GM11168 (cell line): ENCODE data around the gene CHRD.

Experiments used
- in situ Hi-C: fragments of 300-500 bp; cut with MboI; formaldehyde crosslinking; loops from one replicate; pipeline ENCODE4 v1.12.0; 2022; ENCODE audit warnings: low sequenced_read_pairs; ENCODE audit not compliant: unreplicated experiment

The CHRD gene

DNA sequence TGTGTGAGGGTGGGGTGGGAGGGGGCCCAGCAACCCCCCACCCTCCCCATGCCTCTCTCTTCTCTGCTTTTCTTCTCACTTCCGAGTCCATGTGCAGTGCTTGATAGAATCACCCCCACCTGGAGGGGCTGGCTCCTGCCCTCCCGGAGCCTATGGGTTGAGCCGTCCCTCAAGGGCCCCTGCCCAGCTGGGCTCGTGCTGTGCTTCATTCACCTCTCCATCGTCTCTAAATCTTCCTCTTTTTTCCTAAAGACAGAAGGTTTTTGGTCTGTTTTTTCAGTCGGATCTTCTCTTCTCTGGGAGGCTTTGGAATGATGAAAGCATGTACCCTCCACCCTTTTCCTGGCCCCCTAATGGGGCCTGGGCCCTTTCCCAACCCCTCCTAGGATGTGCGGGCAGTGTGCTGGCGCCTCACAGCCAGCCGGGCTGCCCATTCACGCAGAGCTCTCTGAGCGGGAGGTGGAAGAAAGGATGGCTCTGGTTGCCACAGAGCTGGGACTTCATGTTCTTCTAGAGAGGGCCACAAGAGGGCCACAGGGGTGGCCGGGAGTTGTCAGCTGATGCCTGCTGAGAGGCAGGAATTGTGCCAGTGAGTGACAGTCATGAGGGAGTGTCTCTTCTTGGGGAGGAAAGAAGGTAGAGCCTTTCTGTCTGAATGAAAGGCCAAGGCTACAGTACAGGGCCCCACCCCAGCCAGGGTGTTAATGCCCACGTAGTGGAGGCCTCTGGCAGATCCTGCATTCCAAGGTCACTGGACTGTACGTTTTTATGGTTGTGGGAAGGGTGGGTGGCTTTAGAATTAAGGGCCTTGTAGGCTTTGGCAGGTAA, 34.3 kb upstream of the CHRD start:
- in situ Hi-C loops = no loop called here

DNA sequence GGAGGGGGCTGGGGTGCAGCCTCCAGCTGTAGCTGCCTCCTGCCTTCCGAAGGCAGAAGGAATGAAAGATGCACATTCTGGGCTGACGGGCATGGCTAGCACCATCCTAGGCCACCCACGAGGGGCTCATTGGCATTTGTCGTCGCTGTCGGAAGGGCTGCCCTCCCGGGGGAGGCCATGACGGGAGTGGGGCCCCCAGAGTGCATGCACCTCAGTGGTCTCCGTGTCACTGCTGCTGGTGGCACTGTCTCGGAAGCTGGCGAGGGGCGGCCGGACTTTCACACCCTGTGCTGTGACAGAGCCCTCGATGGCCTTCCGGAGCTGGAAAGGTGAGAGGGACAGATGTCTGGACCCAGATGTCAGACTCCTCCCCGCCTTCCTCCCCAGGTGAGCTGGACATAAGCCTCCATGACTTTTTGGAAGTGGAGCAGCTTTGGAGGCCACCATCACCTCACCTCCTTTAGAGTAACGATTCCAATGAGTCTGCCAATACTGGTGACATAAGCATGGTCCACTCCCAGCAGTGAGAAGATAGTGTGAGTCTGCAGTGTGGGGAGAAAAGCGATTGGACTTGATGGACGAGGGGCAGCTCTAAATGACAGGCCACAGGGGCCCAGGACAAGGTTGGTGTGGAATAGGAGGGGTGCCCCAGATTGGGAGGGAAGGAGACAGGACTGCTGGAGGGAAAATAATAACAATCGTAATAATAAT, 33.2 kb upstream of the CHRD start:
- in situ Hi-C loops = no loop called here

DNA sequence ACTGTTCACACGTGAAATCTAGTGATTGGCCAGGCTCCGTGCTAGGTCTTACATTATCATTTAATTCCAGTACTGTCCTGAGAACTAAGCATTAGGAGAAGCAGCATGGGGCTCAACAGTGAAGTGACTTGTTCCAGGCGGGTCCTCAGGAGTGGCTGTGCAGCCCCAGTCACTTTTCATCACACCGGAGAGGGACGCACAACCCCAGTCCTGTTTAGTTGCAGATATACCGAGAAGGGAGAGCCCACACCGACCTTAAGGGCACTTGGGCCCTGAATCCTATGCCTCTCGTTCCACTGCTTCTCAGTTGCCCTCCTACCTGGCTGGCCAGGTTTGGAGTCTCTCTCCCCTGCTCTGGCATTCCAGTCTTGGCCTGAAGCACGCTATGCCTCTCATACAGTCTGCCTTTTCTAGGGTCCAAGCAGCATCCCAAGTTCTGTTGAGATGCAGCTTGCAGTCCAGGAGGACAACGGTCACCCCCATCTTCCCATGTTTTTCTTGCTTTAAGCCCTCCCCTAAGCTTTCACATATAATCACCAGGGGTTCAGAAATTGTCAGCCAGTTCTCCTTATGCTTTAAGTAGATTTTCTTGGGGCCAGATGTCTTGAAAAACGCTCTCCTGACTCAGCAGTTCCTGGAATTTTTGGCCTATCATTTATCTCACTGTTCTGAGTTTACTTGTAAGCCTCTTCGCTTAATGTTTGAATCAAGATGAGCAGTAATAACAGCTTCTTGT, 32.4 kb upstream of the CHRD start:
- in situ Hi-C loops = no loop called here

DNA sequence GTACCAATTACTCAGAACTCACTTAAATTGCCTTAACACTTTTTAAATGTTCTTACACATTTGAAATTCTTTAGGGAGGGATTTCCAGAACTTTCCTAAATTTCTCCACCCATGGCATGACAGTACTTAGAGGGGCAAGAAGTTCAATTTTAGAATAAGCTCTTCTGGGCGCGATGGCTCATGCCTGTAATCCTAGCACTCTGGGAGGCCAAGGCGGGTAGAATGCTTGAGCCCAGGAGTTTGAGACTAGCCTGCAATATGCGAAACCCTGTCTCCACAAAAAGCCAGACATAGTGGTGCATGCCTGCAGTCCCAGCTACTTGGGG, 31.8 kb upstream of the CHRD start:
- in situ Hi-C loops = no loop called here

DNA sequence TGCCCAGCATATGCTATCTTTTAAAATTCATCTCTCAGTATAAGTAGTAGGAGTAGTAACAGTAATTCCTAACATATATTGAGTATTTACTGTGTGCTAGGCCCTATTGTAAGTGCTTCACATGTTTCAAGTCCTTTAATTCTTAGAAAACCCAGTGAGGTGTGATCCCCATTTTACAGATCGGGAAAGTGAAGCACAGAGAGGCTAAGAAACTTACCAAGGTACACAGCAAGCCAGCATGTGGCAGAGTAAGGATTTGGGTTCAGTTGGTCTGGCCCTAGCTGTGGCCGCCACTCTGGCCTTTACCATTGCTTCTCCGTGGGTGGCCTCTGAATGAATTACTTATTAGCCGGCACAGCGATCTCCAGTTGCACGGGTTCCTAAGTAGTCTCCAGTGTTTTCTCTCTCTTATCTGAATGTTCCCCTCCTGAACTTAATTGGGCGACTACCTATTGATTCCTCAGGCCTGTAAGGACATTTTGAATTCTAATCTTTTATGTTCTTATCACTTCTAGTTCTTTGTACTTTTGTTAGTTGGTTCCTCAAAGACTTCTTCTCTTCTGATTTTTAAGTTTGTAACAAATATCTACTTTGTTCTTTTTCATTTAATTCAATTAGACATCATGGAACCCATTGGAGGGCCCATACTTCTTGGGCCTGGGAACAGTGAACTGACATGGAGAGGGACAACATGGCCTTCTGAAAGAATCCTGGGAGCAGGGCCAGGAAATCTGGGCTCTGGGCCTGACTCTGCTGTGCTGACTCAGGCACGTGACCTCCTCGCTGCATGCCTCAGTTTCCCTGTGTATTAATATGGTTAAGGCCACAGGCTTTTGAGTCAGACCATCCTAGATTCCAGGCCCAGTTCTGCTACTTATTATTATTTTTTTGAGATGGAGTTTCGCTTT, 30.0 kb upstream of the CHRD start:
- in situ Hi-C loops = no loop called here

DNA sequence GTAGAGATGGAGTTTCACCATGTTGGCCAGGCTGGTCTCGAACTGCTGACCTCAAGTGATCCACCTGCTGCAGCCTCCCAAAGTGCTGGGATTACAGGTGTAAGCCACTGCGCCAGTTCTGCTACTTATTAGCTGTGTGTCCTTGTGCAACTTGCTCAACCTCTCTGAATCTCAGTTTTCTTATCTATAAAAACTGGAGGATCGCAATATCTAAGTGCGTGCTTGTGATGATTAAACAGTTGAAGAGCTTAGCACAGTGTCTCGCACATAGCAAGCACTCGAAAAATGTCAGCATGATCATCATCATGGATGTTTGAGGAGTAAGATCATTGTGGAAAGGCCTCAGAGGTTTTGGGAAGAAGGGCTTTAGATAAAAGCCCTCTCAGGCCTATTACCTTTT, 29.2 kb upstream of the CHRD start:
- in situ Hi-C loops = no loop called here

DNA sequence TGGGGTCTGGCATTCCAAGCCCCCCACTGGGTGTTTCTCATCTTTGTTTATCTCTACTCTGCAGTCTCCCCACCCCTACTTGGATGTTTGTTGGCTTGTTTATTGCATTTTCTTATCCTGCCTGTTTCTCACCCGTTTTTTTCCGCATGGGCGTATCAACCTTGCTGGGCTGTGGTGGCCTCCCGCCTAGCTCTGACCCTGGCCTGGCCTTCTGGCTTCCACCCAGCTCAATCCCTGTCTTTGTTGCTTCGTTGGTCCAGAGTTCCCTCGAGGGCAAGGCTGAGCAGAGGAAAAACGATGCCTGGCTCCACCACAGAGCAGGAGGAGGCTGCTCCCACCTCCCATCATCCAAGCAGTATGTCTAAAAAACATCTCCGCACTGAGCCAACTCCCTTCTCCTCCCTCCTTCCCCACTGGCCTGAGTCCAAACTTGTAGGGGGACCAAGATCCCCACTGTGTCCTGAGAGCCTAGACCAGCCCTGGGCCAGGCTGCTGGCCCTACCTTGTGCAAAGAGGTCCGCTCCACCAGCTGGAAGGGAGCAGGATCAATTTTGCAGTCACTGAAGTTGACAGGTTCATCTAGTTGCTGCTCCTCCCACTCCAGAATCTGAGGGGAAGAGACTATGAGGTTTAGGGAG, 28.2 kb upstream of the CHRD start:
- in situ Hi-C loops = no loop called here

DNA sequence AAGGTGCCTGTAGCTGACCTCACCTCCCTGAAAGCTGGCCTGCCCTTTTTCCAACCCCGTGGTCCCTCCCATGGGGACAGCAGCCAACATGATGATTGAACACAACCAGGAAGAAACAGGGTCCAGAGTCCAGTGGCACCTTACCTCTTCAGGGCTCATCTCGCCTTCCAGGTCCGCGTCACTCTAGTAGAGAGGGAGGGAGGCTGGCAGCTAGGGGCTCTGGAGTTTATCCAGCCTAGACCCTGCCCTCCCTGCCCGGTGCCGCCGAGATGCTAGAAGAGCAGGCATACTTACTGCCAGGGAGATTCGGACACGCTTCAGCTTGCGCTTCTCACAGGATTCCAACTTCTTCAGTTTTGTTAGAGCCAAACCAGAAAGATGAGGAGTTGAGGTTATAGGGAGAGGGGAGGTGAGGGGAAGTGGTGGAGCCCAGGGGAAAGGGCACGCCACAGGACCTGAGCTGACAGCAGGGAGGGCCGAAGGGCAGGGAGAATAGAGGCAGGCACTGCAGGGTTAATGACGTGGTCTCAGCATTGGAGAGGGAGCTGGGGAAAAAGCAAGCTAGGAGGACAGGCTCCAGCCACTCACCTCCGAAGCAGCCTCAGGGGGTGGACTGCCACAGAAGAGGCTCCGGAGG, 27.6 kb upstream of the CHRD start:
- in situ Hi-C loops = no loop called here

DNA sequence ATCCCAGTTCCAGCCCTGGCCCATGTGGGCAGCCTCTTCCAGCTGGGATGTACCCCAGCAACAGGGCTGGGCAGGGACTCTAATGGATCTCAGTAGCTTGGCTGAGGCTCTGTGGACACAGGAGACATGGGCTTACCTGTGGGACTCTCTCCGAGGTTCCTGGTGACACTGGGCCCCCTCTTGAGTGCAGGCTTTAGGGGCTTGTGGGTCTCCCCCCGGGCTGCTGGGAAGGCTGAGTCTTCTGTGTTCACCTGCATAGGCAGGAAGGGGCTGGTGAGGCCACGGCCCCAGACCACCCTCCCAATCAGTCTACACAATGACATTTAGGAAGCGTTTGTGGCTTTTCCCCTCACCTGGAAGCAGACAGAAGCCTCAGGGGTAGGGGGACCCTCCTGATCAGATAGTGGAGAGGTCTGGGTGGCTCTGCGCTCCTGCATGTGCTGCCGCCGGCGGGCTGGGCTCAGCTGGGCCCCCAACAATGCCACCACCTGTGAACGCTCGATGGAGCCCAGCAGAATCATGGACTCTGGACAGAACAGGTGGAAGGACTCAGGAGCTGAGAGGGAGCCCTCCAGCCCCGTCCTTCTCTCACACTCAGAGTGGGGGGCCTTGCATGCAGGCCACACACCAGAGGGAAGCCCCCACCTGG, 26.8 kb upstream of the CHRD start:
- in situ Hi-C loops = no loop called here

DNA sequence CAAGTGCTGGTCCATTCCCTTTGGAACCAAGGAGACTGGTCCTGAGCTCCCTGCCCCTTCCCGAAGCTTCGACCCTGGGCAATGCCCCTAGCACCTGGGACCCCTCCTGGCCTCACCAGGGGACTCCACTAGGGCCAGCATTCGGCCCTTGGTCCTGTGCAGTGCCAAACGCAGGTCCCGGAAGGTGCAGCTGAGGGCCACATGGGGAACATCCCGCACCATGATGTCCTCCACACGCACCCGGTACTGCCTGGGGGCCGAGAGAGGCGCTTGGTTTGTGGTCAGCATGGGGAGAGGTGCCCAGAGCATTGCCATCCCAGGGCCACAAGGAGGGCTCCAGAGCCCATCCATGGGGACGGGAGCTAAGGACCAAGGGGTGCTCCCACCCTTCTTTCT, 26.3 kb upstream of the CHRD start:
- in situ Hi-C loops = no loop called here

DNA sequence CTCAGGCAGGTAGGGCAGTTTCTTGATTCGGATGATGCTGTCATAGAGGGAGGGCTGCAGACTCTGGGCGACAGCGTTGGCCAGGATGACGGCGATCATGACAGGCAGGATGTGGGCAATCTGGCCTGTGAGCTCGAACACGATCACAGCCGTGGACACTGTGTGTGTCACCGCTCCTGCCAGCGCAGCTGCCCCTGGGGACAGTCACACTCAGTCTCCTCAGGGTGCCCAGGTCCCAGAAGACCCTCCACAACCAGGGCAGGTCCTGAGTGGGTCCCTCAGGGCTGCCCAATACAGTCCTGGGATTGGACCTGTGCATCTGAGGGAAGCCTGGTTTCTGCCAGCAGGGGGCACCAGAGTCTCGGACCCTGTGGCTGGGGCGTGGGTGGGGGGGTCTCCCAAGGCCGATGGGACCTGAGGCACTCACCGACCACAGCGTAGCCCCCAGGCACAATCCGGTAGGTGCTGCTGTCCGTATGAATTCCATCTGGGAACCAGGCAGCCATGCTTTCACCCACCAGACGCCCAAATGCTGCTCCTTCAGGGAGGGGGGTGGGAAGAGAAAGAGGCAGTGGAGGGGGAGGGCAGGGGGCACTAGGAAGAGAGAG, 25.6 kb upstream of the CHRD start:
- in situ Hi-C loops = no loop called here

DNA sequence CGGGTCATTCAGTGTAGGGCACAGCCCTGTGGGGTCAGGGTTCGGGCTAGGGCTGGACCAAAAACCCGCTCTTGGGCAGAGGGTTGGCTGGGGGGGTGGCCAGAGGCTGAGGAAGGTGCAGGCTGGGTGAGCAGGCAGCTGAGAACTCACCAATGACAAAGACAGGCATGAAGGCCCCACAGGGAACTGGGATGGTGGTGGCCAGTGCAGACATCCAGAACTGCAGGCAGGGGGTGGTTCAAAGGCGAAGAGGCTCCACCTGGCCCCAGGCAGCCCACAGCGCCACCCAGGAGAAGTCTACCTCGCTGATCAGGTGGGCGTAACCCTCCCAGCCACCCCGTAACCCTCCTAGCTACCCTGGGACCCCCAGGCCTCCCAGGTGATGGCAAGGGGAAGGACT, 25.1 kb upstream of the CHRD start:
- in situ Hi-C loops = no loop called here

DNA sequence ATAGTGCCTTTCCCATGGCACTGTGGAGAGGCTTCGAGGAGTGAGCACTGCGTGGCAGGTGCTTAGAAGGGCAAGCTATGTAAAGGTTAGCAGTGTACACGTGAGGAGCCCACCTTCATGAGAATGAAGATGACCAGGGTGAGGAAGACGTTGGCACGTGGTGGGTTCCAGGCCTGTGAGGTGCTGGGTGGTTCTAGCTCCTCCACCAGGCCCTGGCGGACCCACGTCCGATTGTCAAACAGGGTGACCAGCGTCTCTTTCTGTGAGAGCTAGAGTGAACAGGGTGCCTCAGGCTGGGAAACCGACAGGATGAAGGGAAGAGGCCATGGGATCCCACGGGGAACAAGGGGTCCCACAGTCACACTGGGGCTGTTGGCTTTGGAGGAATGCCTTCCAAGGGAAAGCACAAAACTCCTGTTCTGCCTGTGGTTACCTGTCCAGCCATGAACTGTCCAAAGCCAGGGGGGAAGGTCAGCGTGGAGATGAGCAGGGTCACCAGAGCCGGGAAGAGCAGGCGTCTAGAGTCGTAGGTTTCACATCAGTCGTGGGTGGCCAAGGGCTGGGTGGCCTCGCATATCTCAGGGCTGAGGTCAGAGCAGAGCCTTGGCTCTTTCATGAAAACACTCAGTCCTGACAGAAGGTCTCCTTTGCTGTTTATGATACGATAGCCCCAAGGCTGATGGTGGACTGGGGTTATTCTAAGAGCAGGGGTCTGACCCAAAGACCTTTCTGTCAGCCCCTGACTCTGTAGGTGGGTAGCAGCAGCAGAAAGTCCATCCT, 24.4 kb upstream of the CHRD start:
- in situ Hi-C loops = no loop called here

DNA sequence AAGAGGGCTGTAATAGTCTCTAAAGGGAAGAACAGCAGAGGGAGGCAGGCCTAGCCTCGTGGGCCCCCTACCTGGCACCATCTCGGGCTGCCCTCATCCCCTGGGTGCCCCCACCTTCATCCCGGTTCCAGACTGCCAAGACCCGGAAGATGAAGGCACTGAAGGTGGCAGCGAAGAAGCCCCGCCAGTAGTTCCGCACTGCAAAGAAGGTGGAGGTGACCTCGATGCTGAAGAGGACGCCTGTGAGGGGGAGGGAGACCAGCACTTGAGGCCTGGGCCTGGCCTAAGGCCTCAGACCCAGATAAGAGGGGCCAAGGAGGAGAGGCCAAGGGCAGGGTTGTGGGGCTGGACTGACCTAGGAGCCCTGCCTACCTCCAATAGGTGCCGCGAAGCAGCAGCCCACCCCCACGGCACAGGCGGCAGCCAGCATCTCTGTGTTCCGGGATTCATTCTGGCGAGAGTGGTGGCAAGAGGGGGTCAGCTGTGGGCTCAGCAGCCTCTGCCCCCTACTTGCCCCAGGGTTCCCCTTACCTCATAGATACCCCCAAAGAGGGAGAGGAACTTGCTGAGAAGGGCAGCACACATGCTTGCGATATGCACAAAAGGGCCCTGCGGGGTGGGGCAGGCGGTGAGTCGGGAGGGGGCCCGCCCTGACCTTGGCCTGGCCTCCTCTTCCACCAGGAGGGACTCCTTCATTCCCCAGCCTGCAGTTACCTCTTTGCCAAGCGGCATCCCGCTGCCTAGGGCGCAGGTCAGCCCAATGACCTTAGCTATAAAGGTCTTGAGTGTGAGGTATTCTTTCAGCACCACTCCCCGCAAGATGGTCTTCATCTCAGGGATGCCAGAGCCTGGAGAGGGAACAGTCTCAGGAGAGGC, 22.4 kb upstream of the CHRD start:
- in situ Hi-C loops = no loop called here

DNA sequence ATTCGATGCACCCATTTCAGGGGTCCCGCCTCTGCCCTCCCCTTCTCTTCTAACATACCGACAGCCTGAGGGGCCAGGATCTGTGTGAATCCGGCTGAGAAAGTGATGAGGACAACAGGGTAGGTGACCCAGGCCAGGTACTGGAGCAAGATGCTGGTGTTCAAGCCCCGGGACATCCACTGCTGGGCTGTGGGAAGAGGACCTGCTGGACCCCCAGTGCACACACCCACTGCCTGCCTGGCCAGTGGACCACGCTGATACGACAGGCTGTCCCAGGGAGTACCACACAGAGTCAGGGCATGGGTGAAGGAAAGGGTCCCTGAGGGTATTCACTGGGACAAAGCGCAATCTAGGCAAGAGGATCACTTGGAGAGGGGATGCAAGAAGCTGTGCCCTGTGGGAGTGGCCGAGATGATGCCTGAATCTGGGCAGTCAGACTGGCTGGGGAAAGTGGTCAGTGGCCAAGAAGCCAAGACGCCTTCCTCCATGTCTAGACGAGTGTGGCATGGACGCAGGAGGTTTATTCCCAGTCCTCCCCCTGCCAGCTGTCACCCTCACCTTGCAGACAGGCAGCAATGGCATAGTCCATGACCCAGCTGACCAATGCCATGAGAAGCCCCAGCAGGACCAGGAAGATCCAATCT, 21.6 kb upstream of the CHRD start:
- in situ Hi-C loops = no loop called here

DNA sequence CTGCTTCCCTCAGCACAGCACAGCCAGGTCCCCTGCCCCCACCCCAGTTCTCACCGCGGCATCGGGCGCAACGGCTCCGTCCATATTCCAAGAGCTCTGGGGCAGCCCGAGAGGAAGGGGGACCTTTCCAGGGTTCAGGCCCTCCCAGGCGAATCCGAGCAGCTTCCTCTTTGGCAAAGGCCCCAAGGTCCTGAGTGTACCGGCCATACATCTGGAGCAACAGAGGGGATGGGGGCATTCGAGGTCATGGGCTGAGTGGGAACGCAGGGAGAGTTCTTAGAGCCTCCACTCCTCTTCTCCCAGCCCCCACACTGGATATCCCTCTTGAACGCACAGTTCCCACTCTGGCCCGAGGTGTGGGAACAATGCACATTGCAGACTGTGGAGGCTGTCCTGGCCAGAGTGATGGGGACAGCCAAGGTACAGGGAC, 20.9 kb upstream of the CHRD start:
- in situ Hi-C loops = no loop called here
